GM23338 (cell line): ENCODE data around the gene TMEM151B. TPM values are rescaled to one million over a fixed set of nuclear protein-coding genes. Genes with fewer than 3 reads are reported as not detected.

Source experiments
- ATAC-seq: fragments of 200-7000 bp; cut with Tn5 transposase; 3 replicates; pipeline ENCODE4 v1.9.1; 2020
- DNase-seq: peaks from one replicate; pipeline ENCODE4 v3.0.0-alpha.2; 2015; ENCODE audit warnings: low spot score
- H2AFZ ChIP-seq: fragments of 200-600 bp; sonication (generic); 2 replicates; pipeline ENCODE4 v1.8.0; 2016; ENCODE audit warnings: antibody characterized with exemption, mild to moderate bottlenecking, moderate library complexity
- H3F3A ChIP-seq: fragments of 200-600 bp; sonication (generic); replicated peaks from 2 replicates; pipeline ENCODE4 v1.8.0; 2017; ENCODE audit warnings: antibody characterized with exemption, mixed run types, low read depth
- H3K27ac ChIP-seq: fragments of 200-600 bp; sonication (generic); 2 replicates; pipeline ENCODE4 v1.6.1; 2016; ENCODE audit warnings: low read depth
- H3K27me3 ChIP-seq: fragments of 200-600 bp; sonication (generic); 2 replicates; pipeline ENCODE4 v1.8.0; 2016; ENCODE audit warnings: mild to moderate bottlenecking, mixed run types, moderate library complexity; ENCODE audit not compliant: insufficient read depth
- H3K36me3 ChIP-seq: fragments of 200-600 bp; sonication (generic); 2 replicates; pipeline ENCODE4 v1.8.0; 2016; ENCODE audit warnings: mild to moderate bottlenecking; ENCODE audit not compliant: insufficient read depth
- H3K4me1 ChIP-seq: fragments of 200-600 bp; sonication (generic); 2 replicates; pipeline ENCODE4 v1.8.0; 2016; ENCODE audit warnings: mild to moderate bottlenecking, moderate library complexity; ENCODE audit not compliant: insufficient read depth
- H3K4me2 ChIP-seq: fragments of 200-600 bp; sonication (generic); 2 replicates; pipeline ENCODE4 v1.7.1; 2017; ENCODE audit warnings: mixed run types
- H3K4me3 ChIP-seq: fragments of 200-600 bp; sonication (generic); 2 replicates; pipeline ENCODE4 v1.6.1; 2016; ENCODE audit warnings: mixed run types
- H3K79me2 ChIP-seq: fragments of 200-600 bp; sonication (generic); replicated peaks from 2 replicates; pipeline ENCODE4 v1.8.0; 2017; ENCODE audit warnings: mild to moderate bottlenecking; ENCODE audit not compliant: insufficient read depth
- H3K9me2 ChIP-seq: fragments of 200-600 bp; sonication (generic); 2 replicates; pipeline ENCODE4 v1.8.0; 2017; ENCODE audit not compliant: insufficient read depth
- H4K20me1 ChIP-seq: fragments of 200-600 bp; sonication (generic); replicated peaks from 2 replicates; pipeline ENCODE4 v1.8.0; 2017; ENCODE audit warnings: mild to moderate bottlenecking; ENCODE audit not compliant: insufficient read depth
- H3K27ac Mint-ChIP-seq: 2 replicates; pipeline ENCODE4 v1.8.0; 2020; ENCODE audit warnings: inconsistent platforms, mild to moderate bottlenecking, moderate library complexity, mixed read lengths
- H3K27me3 Mint-ChIP-seq: 3 replicates; pipeline ENCODE4 v1.8.0; 2022; ENCODE audit warnings: low read depth, mild to moderate bottlenecking, moderate library complexity, mixed read lengths, inconsistent platforms; ENCODE audit not compliant: insufficient read depth, poor library complexity
- H3K36me3 Mint-ChIP-seq: 3 replicates; pipeline ENCODE4 v1.8.0; 2021; ENCODE audit warnings: low read depth, mild to moderate bottlenecking, inconsistent platforms, moderate library complexity, mixed read lengths
- H3K4me1 Mint-ChIP-seq: 3 replicates; pipeline ENCODE4 v1.8.0; 2020; ENCODE audit warnings: mild to moderate bottlenecking, inconsistent platforms, mixed read lengths
- H3K4me3 Mint-ChIP-seq: 3 replicates; pipeline ENCODE4 v1.8.0; 2021; ENCODE audit warnings: moderate library complexity, mild to moderate bottlenecking, inconsistent platforms, mixed read lengths
- H3K9me3 Mint-ChIP-seq: 3 replicates; pipeline ENCODE4 v1.8.0; 2020; ENCODE audit warnings: moderate library complexity, mild to moderate bottlenecking, inconsistent platforms, mixed read lengths
- CREB1 ChIP-seq: fragments of 250-450 bp; sonication (Bioruptor Pico); IDR thresholded peaks from 2 replicates; pipeline ENCODE4 v1.5.0; 2020; ENCODE audit warnings: low read depth, mild to moderate bottlenecking, moderate library complexity
- EZH2phosphoT487 ChIP-seq: fragments of 200-600 bp; sonication (generic); IDR thresholded peaks from one replicate; pipeline ENCODE4 v1.8.1; 2018; ENCODE audit warnings: antibody characterized with exemption; ENCODE audit not compliant: unreplicated experiment
- JUNB ChIP-seq: IDR thresholded peaks from one replicate; pipeline ENCODE4 v1.6.1; 2016; ENCODE audit warnings: antibody characterized with exemption; ENCODE audit not compliant: unreplicated experiment
- NANOG ChIP-seq: IDR thresholded peaks from 2 replicates; pipeline ENCODE4 v1.6.1; 2016; ENCODE audit warnings: antibody characterized with exemption, borderline replicate concordance
- ZNF331 ChIP-seq: fragments of 250-450 bp; sonication (Bioruptor Pico); IDR thresholded peaks from 2 replicates; pipeline ENCODE4 v1.5.0; 2020; ENCODE audit warnings: low read depth, mild to moderate bottlenecking, moderate library complexity
- polyA plus RNA-seq: library from polyadenylated mRNA; unstranded; fragments of >200 nt; fragmentation: Nextera tagmentation; extraction: Ambion mirVana; gene quantifications from 2 replicates; pipeline ENCODE4 v1.2.1, GENCODE V29; 2016
- total RNA-seq: library from RNA; depleted of rRNA; stranded (reverse); fragments of >200 nt; shearing (Covaris generic); gene quantifications from 2 replicates; pipeline ENCODE4 v1.2.3, GENCODE V29; 2014
- TF ChIP-seq, protein P1 (sequence below): fragments of 250-450 bp; sonication (Bioruptor Pico); IDR thresholded peaks from 2 replicates; pipeline ENCODE4 v1.5.0; 2020; ENCODE audit warnings: mild to moderate bottlenecking, moderate library complexity

TMEM151B gene
- total and polyA plus RNA-seq, 2 experiments from 2014 or later = 0.91 to 14.6 TPM

DNA sequence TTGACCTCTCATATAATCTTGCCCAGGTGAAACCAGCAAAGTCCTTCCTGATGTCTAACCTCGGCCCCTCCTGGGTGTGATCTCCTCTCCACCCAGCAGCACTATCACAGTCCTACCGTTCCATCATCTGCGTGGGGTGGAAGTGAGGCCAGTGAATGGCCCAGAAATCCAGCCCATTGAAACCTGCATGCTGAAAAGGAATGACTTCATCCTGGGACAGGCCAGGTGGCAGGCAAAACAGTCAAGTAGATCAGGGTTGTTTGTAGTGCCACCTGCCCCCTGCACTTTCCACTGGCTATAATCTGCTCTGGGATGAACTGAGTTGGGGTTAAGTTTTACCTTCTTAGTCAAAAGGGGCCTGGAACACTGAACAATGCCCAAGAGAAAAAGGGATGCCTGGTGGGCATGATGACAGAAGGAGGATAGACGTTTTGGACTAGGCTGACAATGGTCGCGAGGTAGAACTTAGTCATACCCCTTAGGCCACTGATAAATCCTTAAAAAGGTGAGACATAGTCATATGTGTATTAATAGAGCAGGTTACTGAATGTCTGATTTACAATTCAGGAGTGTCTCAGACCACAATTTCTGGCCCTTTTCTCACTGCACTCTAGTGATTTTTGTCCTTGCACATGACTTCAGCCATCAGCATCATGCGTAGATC is 31.4 kb upstream of the TMEM151B start (continued):
- TF ChIP-seq, protein P1, sequence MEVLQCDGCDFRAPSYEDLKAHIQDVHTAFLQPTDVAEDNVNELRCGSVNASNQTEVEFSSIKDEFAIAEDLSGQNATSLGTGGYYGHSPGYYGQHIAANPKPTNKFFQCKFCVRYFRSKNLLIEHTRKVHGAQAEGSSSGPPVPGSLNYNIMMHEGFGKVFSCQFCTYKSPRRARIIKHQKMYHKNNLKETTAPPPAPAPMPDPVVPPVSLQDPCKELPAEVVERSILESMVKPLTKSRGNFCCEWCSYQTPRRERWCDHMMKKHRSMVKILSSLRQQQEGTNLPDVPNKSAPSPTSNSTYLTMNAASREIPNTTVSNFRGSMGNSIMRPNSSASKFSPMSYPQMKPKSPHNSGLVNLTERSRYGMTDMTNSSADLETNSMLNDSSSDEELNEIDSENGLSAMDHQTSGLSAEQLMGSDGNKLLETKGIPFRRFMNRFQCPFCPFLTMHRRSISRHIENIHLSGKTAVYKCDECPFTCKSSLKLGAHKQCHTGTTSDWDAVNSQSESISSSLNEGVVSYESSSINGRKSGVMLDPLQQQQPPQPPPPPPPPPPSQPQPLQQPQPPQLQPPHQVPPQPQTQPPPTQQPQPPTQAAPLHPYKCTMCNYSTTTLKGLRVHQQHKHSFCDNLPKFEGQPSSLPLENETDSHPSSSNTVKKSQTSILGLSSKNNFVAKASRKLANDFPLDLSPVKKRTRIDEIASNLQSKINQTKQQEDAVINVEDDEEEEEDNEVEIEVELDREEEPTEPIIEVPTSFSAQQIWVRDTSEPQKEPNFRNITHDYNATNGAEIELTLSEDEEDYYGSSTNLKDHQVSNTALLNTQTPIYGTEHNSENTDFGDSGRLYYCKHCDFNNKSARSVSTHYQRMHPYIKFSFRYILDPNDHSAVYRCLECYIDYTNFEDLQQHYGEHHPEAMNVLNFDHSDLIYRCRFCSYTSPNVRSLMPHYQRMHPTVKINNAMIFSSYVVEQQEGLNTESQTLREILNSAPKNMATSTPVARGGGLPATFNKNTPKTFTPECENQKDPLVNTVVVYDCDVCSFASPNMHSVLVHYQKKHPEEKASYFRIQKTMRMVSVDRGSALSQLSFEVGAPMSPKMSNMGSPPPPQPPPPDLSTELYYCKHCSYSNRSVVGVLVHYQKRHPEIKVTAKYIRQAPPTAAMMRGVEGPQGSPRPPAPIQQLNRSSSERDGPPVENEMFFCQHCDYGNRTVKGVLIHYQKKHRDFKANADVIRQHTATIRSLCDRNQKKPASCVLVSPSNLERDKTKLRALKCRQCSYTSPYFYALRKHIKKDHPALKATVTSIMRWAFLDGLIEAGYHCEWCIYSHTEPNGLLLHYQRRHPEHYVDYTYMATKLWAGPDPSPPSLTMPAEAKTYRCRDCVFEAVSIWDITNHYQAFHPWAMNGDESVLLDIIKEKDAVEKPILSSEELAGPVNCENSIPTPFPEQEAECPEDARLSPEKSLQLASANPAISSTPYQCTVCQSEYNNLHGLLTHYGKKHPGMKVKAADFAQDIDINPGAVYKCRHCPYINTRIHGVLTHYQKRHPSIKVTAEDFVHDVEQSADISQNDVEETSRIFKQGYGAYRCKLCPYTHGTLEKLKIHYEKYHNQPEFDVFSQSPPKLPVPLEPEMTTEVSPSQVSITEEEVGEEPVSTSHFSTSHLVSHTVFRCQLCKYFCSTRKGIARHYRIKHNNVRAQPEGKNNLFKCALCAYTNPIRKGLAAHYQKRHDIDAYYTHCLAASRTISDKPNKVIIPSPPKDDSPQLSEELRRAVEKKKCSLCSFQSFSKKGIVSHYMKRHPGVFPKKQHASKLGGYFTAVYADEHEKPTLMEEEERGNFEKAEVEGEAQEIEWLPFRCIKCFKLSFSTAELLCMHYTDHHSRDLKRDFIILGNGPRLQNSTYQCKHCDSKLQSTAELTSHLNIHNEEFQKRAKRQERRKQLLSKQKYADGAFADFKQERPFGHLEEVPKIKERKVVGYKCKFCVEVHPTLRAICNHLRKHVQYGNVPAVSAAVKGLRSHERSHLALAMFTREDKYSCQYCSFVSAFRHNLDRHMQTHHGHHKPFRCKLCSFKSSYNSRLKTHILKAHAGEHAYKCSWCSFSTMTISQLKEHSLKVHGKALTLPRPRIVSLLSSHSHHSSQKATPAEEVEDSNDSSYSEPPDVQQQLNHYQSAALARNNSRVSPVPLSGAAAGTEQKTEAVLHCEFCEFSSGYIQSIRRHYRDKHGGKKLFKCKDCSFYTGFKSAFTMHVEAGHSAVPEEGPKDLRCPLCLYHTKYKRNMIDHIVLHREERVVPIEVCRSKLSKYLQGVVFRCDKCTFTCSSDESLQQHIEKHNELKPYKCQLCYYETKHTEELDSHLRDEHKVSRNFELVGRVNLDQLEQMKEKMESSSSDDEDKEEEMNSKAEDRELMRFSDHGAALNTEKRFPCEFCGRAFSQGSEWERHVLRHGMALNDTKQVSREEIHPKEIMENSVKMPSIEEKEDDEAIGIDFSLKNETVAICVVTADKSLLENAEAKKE = no peak
- TF ChIP-seq EZH2phosphoT487 (no peak), CREB1 (no peak)

DNA sequence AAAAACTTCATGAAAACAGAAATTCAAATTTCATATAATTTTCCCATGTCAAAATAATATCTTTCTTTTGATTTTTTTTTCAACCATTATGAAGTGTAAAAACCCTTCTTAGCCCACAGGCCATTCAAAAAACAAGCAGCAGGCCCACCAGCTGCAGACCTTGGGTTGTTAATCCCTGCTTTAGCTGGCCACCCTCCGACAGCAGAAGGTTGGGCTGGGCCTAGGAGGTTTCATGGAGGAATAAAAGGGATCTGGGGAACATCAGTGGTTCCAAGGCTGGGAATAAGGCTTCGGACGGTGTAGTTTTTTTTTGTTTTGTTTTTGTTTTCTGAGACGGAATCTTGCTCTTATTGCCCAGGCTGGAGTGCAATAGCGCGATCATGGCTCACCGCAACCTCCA is 26.9 kb upstream of the TMEM151B start:
- peaks cover 19% of the 10 kb centered on the region for H3K79me2 ChIP-seq
- peaks cover 5% of the 10 kb centered on the region; the same call in 1 of the 2 replicates for H3K36me3 ChIP-seq
- H3K9me2 ChIP-seq = no peaks in the 10 kb centered on the region
- Mint-ChIP-seq H3K9me3 (peaks cover 9% of the 10 kb centered on the region), H3K4me1 (peaks cover 15% of the 10 kb centered on the region), H3K4me3 (no peak overlapping the region), H3K27ac (no peak overlapping the region), H3K27me3 (peaks cover 44% of the 10 kb centered on the region), H3K36me3 (peaks cover 14% of the 10 kb centered on the region)
- no peak overlapping the region for H3K27ac ChIP-seq
- H2AFZ ChIP-seq = no peak overlapping the region
- DNase-seq = no peak
- 0 out of 2 replicates have a peak, but pooled peaks cover 10% of the 10 kb centered on the region for H3K27me3 ChIP-seq
- TF ChIP-seq ZNF331 (CRISPR knock-in tag) (no peak), NANOG (no peak), JUNB (no peak)
- H3K4me3 ChIP-seq = no peak overlapping the region
- ATAC-seq = no peak
- peaks cover 22% of the 10 kb centered on the region for H3F3A ChIP-seq
- H3K4me1 ChIP-seq = peaks cover 18% of the 10 kb centered on the region; the same call in 1 of the 2 replicates
- no peak overlapping the region for H3K4me2 ChIP-seq
- peaks cover 12% of the 10 kb centered on the region for H4K20me1 ChIP-seq
